ENCODE data around the gene SWSAP1. TPM values are rescaled to one million over a fixed set of nuclear protein-coding genes. Genes with fewer than 3 reads are reported as not detected.

The SWSAP1 gene, protein sequence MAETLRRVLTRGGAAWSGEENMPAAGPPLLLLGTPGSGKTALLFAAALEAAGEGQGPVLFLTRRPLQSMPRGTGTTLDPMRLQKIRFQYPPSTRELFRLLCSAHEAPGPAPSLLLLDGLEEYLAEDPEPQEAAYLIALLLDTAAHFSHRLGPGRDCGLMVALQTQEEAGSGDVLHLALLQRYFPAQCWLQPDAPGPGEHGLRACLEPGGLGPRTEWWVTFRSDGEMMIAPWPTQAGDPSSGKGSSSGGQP
- total RNA-seq, result 1.1 TPM
- long read RNA-seq, partial matches to known transcripts, result 0 of 5 reads
- long read RNA-seq, other reads (novel, unspliced or antisense), result 2 of 5 reads

DNA sequence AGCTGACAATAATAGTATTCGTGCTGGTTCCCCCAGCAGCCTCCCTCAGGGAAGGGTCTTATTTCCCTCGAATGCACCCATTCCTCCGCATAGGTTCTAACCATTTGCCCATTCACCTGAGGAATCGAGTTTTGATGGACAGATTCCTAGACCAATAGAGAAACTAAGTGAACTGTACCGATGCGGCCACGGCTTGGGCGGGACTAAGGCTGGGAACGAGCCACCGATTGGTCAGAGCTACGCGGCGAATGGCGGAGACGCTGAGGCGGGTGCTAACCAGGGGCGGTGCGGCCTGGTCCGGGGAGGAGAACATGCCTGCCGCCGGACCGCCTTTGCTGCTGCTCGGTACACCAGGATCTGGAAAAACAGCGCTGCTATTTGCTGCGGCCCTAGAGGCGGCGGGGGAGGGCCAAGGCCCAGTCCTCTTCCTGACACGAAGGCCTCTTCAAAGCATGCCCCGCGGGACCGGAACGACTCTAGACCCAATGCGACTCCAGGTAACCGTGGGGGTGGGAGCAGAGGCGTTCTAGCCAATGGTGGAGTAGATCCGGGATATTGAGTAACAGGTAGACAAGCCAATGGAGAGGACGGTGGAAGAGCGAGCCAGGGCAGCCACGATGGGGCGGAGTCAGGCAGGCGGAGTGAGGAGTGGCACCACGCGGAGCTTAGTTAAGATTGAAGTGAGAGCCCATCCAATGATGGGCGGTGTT lies at the start of gene SWSAP1:
SWSAP1 (plus strand) TSS at position 234 of the 710 bp plus-strand sequence; CDS start at position 249, 15 bp downstream.
- peak; percentile 99 for DNase-seq
- intact Hi-C loops (cut with micrococcal nuclease), result no loop called here
- Histone ChIP-seq H3K27ac (replicated peaks) (peak within 1 kb of the TSS; percentile 97), H3K27me3 (ENCODE audit: low read depth) (no peaks in the 10 kb centered on the region), H3K4me1 (peaks cover 45% of the 10 kb centered on the region), H3K4me3 (peak within 1 kb of the TSS; percentile 72), H3K36me3 (no peaks in the 10 kb centered on the region), H3K9me3 (replicated peaks) (no peaks in the 10 kb centered on the region)
- TF ChIP-seq, protein P1, sequence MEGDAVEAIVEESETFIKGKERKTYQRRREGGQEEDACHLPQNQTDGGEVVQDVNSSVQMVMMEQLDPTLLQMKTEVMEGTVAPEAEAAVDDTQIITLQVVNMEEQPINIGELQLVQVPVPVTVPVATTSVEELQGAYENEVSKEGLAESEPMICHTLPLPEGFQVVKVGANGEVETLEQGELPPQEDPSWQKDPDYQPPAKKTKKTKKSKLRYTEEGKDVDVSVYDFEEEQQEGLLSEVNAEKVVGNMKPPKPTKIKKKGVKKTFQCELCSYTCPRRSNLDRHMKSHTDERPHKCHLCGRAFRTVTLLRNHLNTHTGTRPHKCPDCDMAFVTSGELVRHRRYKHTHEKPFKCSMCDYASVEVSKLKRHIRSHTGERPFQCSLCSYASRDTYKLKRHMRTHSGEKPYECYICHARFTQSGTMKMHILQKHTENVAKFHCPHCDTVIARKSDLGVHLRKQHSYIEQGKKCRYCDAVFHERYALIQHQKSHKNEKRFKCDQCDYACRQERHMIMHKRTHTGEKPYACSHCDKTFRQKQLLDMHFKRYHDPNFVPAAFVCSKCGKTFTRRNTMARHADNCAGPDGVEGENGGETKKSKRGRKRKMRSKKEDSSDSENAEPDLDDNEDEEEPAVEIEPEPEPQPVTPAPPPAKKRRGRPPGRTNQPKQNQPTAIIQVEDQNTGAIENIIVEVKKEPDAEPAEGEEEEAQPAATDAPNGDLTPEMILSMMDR (IDR thresholded peaks at IDR 0.05; ENCODE audit: borderline replicate concordance), result no peak

DNA sequence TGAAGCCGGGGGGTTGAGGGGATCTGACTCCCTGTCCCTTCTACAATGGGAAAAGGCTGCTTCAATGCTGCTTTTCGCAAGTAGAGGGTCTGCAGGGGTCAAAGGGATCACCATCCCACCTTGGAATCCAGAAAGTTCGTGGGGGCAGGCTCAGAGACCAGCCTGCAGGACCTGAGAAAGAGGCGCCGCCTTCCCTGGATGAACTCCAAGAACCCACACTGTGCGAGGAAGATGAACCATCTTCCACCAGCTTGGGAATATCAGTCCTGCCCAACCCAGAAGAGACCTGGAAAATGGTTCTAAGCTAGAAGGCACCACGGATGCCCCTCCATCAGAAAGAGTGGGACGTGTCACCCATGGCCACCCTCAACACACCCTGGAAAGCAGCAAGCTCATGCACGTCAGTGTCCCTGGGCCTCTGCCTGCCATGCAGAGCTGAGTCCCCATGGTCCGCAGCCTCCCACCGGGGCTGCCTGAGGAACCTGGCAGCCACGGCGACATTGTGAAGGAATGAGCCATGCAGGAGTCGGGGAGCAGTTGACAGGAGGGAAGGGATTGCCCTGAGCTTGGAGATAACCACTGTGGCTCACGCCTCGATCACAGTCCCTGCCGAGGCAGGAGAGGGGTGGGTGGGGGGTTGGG lies 49.6 kb upstream of the SWSAP1 start:
- TF ChIP-seq, protein P1 (IDR thresholded peaks at IDR 0.05; ENCODE audit: borderline replicate concordance), result no peak

DNA sequence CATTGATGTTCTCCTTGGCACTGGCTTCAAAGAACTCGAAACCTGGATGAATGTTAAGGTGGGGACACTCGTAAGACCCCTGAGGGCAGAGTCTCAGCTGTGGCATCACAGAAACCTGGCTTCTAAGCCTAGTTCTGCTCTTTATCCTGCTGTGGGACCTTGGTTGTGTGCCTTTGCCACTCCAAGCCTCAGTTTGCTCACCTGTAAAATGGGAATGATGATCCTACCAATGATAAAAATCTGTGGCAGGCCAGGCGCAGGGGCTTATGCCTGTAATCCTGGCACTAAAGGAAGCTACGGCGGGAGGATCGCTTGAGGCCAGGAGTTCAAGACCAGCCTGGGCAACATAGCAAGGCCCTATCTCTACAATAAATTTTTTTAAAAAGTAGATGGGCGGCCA lies 48.9 kb upstream of the SWSAP1 start:
- Histone ChIP-seq H3K4me3 (no peak overlapping the region), H3K27ac (replicated peaks) (peak overlapping the region; percentile 82), H3K36me3 (peaks cover 43% of the 10 kb centered on the region), H3K27me3 (ENCODE audit: low read depth) (no peaks in the 10 kb centered on the region), H3K4me1 (peaks cover 25% of the 10 kb centered on the region), H3K9me3 (replicated peaks) (no peaks in the 10 kb centered on the region)
- intact Hi-C loops (cut with micrococcal nuclease), result no loop called here
- no peak for DNase-seq
- TF ChIP-seq, protein P1 (IDR thresholded peaks at IDR 0.05; ENCODE audit: borderline replicate concordance), result no peak

More for the DNA sequence above, 49.6 kb upstream of the SWSAP1 start:
- H3K27me3 ChIP-seq (ENCODE audit: low read depth), result no peaks in the 10 kb centered on the region
- intact Hi-C loops (cut with micrococcal nuclease), result no loop called here
- peaks cover 37% of the 10 kb centered on the region for H3K36me3 ChIP-seq
- H3K27ac ChIP-seq (replicated peaks), result peak overlapping the region; percentile 82
- no peak for DNase-seq
- peaks cover 25% of the 10 kb centered on the region for H3K4me1 ChIP-seq
- no peak overlapping the region for H3K4me3 ChIP-seq
- H3K9me3 ChIP-seq (replicated peaks), result no peaks in the 10 kb centered on the region

DNA sequence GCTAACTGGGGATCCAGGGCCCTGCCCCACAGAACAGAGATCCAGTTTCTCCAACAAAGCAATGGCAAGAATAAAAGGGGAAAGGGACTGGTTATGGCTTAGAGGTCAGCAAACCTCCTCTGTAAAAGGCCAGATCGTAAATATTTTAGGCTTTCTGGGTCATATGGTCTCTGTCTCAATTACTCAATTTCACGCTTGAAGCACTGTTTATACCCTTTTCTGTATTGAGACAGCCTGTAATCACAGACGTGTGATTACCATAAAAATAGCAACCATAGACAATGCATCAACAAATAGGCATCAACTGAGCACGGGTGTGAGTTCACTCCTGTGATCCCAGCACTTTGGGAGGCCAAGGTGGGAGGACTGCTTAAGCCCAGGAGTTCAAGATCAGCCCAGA lies 44.3 kb upstream of the SWSAP1 start:
- H3K4me1 ChIP-seq, result peaks cover under 1% of the 10 kb centered on the region
- H3K27me3 ChIP-seq (ENCODE audit: low read depth), result no peaks in the 10 kb centered on the region
- no peak overlapping the region for H3K27ac ChIP-seq (replicated peaks)
- TF ChIP-seq, protein P1 (IDR thresholded peaks at IDR 0.05; ENCODE audit: borderline replicate concordance), result no peak
- intact Hi-C loops (cut with micrococcal nuclease), result no loop called here
- no peak for DNase-seq
- no peaks in the 10 kb centered on the region for H3K9me3 ChIP-seq (replicated peaks)
- no peak overlapping the region for H3K4me3 ChIP-seq
- H3K36me3 ChIP-seq, result peaks cover 75% of the 10 kb centered on the region

DNA sequence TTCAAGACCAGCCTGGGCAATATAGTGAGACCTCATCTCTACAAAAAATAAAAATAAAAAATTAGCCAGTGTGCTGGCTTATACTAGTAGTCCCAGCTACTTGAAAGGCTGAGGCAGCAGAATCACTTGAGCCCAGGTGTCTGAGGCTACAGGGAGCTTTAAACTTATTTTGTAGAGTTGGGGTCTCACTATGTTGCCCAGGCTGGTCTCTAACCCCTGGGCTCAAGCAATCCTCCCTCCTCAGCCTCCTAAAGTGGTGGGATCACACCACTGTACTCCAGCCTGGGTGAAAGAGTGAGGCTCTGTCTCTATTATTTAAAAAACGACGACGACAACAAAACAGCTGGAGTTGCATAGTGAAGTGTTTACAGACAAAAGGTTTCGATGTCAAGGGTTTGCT lies 43.0 kb upstream of the SWSAP1 start:
- no peaks in the 10 kb centered on the region for H3K9me3 ChIP-seq (replicated peaks)
- intact Hi-C loops (cut with micrococcal nuclease), result no loop called here
- H3K4me3 ChIP-seq, result no peak overlapping the region
- H3K4me1 ChIP-seq, result no peaks in the 10 kb centered on the region
- H3K27ac ChIP-seq (replicated peaks), result no peak overlapping the region
- peaks cover 85% of the 10 kb centered on the region for H3K36me3 ChIP-seq
- TF ChIP-seq, protein P1 (IDR thresholded peaks at IDR 0.05; ENCODE audit: borderline replicate concordance), result no peak
- no peak for DNase-seq
- H3K27me3 ChIP-seq (ENCODE audit: low read depth), result no peaks in the 10 kb centered on the region

All from left ventricle myocardium inferior (tissue), 1 donor.